GM23338 (cell line): ENCODE measurements around the gene RXRB. TPM values are rescaled to one million over a fixed set of nuclear protein-coding genes. Genes with fewer than 3 reads are reported as not detected.

Experiments used
- ATAC-seq: fragments of 200-7000 bp; cut with Tn5 transposase; 3 replicates; pipeline ENCODE4 v1.9.1; 2020
- DNase-seq: peaks from one replicate; pipeline ENCODE4 v3.0.0-alpha.2; 2015; ENCODE audit warnings: low spot score
- H2AFZ ChIP-seq: fragments of 200-600 bp; sonication (generic); 2 replicates; pipeline ENCODE4 v1.8.0; 2016; ENCODE audit warnings: antibody characterized with exemption, mild to moderate bottlenecking, moderate library complexity
- H3F3A ChIP-seq: fragments of 200-600 bp; sonication (generic); replicated peaks from 2 replicates; pipeline ENCODE4 v1.8.0; 2017; ENCODE audit warnings: antibody characterized with exemption, mixed run types, low read depth
- H3K27ac ChIP-seq: fragments of 200-600 bp; sonication (generic); 2 replicates; pipeline ENCODE4 v1.6.1; 2016; ENCODE audit warnings: low read depth
- H3K27me3 ChIP-seq: fragments of 200-600 bp; sonication (generic); 2 replicates; pipeline ENCODE4 v1.8.0; 2016; ENCODE audit warnings: mild to moderate bottlenecking, mixed run types, moderate library complexity; ENCODE audit not compliant: insufficient read depth
- H3K36me3 ChIP-seq: fragments of 200-600 bp; sonication (generic); 2 replicates; pipeline ENCODE4 v1.8.0; 2016; ENCODE audit warnings: mild to moderate bottlenecking; ENCODE audit not compliant: insufficient read depth
- H3K4me1 ChIP-seq: fragments of 200-600 bp; sonication (generic); 2 replicates; pipeline ENCODE4 v1.8.0; 2016; ENCODE audit warnings: mild to moderate bottlenecking, moderate library complexity; ENCODE audit not compliant: insufficient read depth
- H3K4me2 ChIP-seq: fragments of 200-600 bp; sonication (generic); 2 replicates; pipeline ENCODE4 v1.7.1; 2017; ENCODE audit warnings: mixed run types
- H3K4me3 ChIP-seq: fragments of 200-600 bp; sonication (generic); 2 replicates; pipeline ENCODE4 v1.6.1; 2016; ENCODE audit warnings: mixed run types
- H3K79me2 ChIP-seq: fragments of 200-600 bp; sonication (generic); replicated peaks from 2 replicates; pipeline ENCODE4 v1.8.0; 2017; ENCODE audit warnings: mild to moderate bottlenecking; ENCODE audit not compliant: insufficient read depth
- H3K9me2 ChIP-seq: fragments of 200-600 bp; sonication (generic); 2 replicates; pipeline ENCODE4 v1.8.0; 2017; ENCODE audit not compliant: insufficient read depth
- H4K20me1 ChIP-seq: fragments of 200-600 bp; sonication (generic); replicated peaks from 2 replicates; pipeline ENCODE4 v1.8.0; 2017; ENCODE audit warnings: mild to moderate bottlenecking; ENCODE audit not compliant: insufficient read depth
- H3K27ac Mint-ChIP-seq: 2 replicates; pipeline ENCODE4 v1.8.0; 2020; ENCODE audit warnings: inconsistent platforms, mild to moderate bottlenecking, moderate library complexity, mixed read lengths
- H3K27me3 Mint-ChIP-seq: 3 replicates; pipeline ENCODE4 v1.8.0; 2022; ENCODE audit warnings: low read depth, mild to moderate bottlenecking, moderate library complexity, mixed read lengths, inconsistent platforms; ENCODE audit not compliant: insufficient read depth, poor library complexity
- H3K36me3 Mint-ChIP-seq: 3 replicates; pipeline ENCODE4 v1.8.0; 2021; ENCODE audit warnings: low read depth, mild to moderate bottlenecking, inconsistent platforms, moderate library complexity, mixed read lengths
- H3K4me1 Mint-ChIP-seq: 3 replicates; pipeline ENCODE4 v1.8.0; 2020; ENCODE audit warnings: mild to moderate bottlenecking, inconsistent platforms, mixed read lengths
- H3K4me3 Mint-ChIP-seq: 3 replicates; pipeline ENCODE4 v1.8.0; 2021; ENCODE audit warnings: moderate library complexity, mild to moderate bottlenecking, inconsistent platforms, mixed read lengths
- H3K9me3 Mint-ChIP-seq: 3 replicates; pipeline ENCODE4 v1.8.0; 2020; ENCODE audit warnings: moderate library complexity, mild to moderate bottlenecking, inconsistent platforms, mixed read lengths
- CTCF ChIP-seq, 2 experiments: fragments of 200-600 bp in 1 of 2; sonication (generic) in 1 of 2; conservative IDR thresholded peaks; 2 replicates each; pipeline versions ENCODE4 v1.5.1 to v1.6.1; 2016 to 2017; ENCODE audit warnings: antibody characterized with exemption in 2 of 2, low read depth in 2 of 2, mild to moderate bottlenecking in 2 of 2, moderate library complexity in 1 of 2
- ETS1 ChIP-seq: IDR thresholded peaks from 2 replicates; pipeline ENCODE4 v1.6.1; 2016; ENCODE audit warnings: antibody characterized with exemption
- EZH2 ChIP-seq: fragments of 200-600 bp; sonication (generic); IDR thresholded peaks from one replicate; pipeline ENCODE4 v1.8.0; 2017; ENCODE audit warnings: antibody characterized with exemption, mild to moderate bottlenecking, low read depth; ENCODE audit not compliant: unreplicated experiment
- EZH2phosphoT487 ChIP-seq: fragments of 200-600 bp; sonication (generic); IDR thresholded peaks from one replicate; pipeline ENCODE4 v1.8.1; 2018; ENCODE audit warnings: antibody characterized with exemption; ENCODE audit not compliant: unreplicated experiment
- JUNB ChIP-seq: IDR thresholded peaks from one replicate; pipeline ENCODE4 v1.6.1; 2016; ENCODE audit warnings: antibody characterized with exemption; ENCODE audit not compliant: unreplicated experiment
- POLR2AphosphoS5 ChIP-seq: IDR thresholded peaks from 2 replicates; pipeline ENCODE4 v1.6.1; 2016; ENCODE audit warnings: antibody characterized with exemption, low read depth
- ZNF114 ChIP-seq: fragments of 250-450 bp; sonication (Bioruptor Pico); IDR thresholded peaks from 2 replicates; pipeline ENCODE4 v1.5.0; 2020; ENCODE audit warnings: mild to moderate bottlenecking, moderate library complexity
- polyA plus RNA-seq: library from polyadenylated mRNA; unstranded; fragments of >200 nt; fragmentation: Nextera tagmentation; extraction: Ambion mirVana; gene quantifications from 2 replicates; pipeline ENCODE4 v1.2.1, GENCODE V29; 2016
- total RNA-seq: library from RNA; depleted of rRNA; stranded (reverse); fragments of >200 nt; shearing (Covaris generic); gene quantifications from 2 replicates; pipeline ENCODE4 v1.2.3, GENCODE V29; 2014
- TF ChIP-seq, protein P1 (sequence below): IDR thresholded peaks from one replicate; pipeline ENCODE4 v1.6.1; 2018; ENCODE audit warnings: antibody characterized with exemption; ENCODE audit not compliant: unreplicated experiment

Gene RXRB
- total and polyA plus RNA-seq, 2 experiments from 2014 or later: 6.9 to 11.6 TPM

GRCh38 chr6:33249732-33250630 is 49.5 kb upstream of the RXRB start (continued):
- TF ChIP-seq ZNF114 (CRISPR knock-in tag): no peak
- TF ChIP-seq EZH2: no peak
- no peak for TF ChIP-seq EZH2phosphoT487
- no peak for TF ChIP-seq JUNB
- no peak for TF ChIP-seq ETS1

GRCh38 chr6:33248932-33249731 is 48.7 kb upstream of the RXRB start:
- Mint-ChIP-seq H3K9me3 (no peaks in the 10 kb centered on the region), H3K27me3 (peaks cover 15% of the 10 kb centered on the region), H3K36me3 (peaks cover 19% of the 10 kb centered on the region), H3K4me3 (peak overlapping the region; percentile 82), H3K27ac (peak overlapping the region; percentile 77), H3K4me1 (peaks cover 19% of the 10 kb centered on the region)
- no peak overlapping the region for H3K27ac ChIP-seq
- TF ChIP-seq CTCF (conservative IDR thresholded peaks at IDR 0.05; ENCODE audit: low read depth in 2 of 2): peak in 1 of 2 experiments; percentile 41; a peak in 2 of 4 replicates
- no peak for TF ChIP-seq ZNF114 (CRISPR knock-in tag)
- peak; percentile 83 for TF ChIP-seq POLR2AphosphoS5
- H3K4me1 ChIP-seq: peaks cover 12% of the 10 kb centered on the region
- no peaks in the 10 kb centered on the region for H3K79me2 ChIP-seq
- no peaks in the 10 kb centered on the region for H4K20me1 ChIP-seq
- peak overlapping the region; percentile 68 for H3K4me3 ChIP-seq
- no peaks in the 10 kb centered on the region for H3K9me2 ChIP-seq
- peaks cover 35% of the 10 kb centered on the region for H3K27me3 ChIP-seq
- ATAC-seq (peak; percentile 92), DNase-seq (peak; percentile 99)
- peaks cover 10% of the 10 kb centered on the region; the same call in 1 of the 2 replicates for H3F3A ChIP-seq
- peak overlapping the region; percentile 90 for H3K4me2 ChIP-seq
- H2AFZ ChIP-seq: peak overlapping the region; percentile 60; the same call in 1 of the 2 replicates
- H3K36me3 ChIP-seq: no peaks in the 10 kb centered on the region

DNA sequence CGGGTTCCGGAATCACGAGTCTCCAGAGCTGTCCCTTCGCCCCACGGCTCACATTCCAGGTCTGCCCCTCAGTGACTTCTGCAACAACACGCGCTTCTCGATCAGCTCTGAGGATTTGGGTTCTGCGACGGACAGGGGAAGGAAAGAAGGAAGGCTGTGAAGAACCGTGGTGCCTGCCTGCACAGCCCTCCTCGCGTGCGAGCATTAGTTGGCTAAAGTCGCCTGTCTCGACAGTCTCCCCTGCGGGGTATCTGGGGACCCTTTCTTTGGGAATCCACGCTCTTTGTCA is 48.1 kb upstream of the RXRB start:
- TF ChIP-seq, protein P1, sequence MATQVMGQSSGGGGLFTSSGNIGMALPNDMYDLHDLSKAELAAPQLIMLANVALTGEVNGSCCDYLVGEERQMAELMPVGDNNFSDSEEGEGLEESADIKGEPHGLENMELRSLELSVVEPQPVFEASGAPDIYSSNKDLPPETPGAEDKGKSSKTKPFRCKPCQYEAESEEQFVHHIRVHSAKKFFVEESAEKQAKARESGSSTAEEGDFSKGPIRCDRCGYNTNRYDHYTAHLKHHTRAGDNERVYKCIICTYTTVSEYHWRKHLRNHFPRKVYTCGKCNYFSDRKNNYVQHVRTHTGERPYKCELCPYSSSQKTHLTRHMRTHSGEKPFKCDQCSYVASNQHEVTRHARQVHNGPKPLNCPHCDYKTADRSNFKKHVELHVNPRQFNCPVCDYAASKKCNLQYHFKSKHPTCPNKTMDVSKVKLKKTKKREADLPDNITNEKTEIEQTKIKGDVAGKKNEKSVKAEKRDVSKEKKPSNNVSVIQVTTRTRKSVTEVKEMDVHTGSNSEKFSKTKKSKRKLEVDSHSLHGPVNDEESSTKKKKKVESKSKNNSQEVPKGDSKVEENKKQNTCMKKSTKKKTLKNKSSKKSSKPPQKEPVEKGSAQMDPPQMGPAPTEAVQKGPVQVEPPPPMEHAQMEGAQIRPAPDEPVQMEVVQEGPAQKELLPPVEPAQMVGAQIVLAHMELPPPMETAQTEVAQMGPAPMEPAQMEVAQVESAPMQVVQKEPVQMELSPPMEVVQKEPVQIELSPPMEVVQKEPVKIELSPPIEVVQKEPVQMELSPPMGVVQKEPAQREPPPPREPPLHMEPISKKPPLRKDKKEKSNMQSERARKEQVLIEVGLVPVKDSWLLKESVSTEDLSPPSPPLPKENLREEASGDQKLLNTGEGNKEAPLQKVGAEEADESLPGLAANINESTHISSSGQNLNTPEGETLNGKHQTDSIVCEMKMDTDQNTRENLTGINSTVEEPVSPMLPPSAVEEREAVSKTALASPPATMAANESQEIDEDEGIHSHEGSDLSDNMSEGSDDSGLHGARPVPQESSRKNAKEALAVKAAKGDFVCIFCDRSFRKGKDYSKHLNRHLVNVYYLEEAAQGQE: no peak
- peak in 1 of 2 experiments; percentile 15; a peak in 1 of 4 replicates for TF ChIP-seq CTCF (conservative IDR thresholded peaks at IDR 0.05; ENCODE audit: low read depth in 2 of 2)
- no peak for DNase-seq
- Histone ChIP-seq H3K4me2 (peak overlapping the region; percentile 90), H2AFZ (peak overlapping the region; percentile 60; the same call in 1 of the 2 replicates), H3K27ac (no peak overlapping the region), H4K20me1 (no peaks in the 10 kb centered on the region), H3K36me3 (no peaks in the 10 kb centered on the region), H3K4me3 (peak overlapping the region; percentile 63), H3F3A (peaks cover 10% of the 10 kb centered on the region; the same call in 1 of the 2 replicates), H3K27me3 (peaks cover 35% of the 10 kb centered on the region), H3K9me2 (no peaks in the 10 kb centered on the region), H3K79me2 (no peaks in the 10 kb centered on the region), H3K4me1 (peaks cover 12% of the 10 kb centered on the region)
- H3K27ac Mint-ChIP-seq: no peak overlapping the region
- peaks cover 15% of the 10 kb centered on the region for H3K27me3 Mint-ChIP-seq
- H3K36me3 Mint-ChIP-seq: peaks cover 19% of the 10 kb centered on the region
- H3K4me3 Mint-ChIP-seq: peak overlapping the region; percentile 82
- ATAC-seq: peak; percentile 2
- H3K4me1 Mint-ChIP-seq: peaks cover 19% of the 10 kb centered on the region
- H3K9me3 Mint-ChIP-seq: no peaks in the 10 kb centered on the region
